ENCODE measurements around the gene SUSD4. TPM values are rescaled to one million over a fixed set of nuclear protein-coding genes. Genes with fewer than 3 reads are reported as not detected.

Gene SUSD4
- total RNA-seq, 2 donors from 2014 or later, result 10.7 to 26.7 TPM

- 89% methylated on average over 6 of the region's 6 CpGs for WGBS
Measured at GRCh38 chr1:223250632-223251015, 113.4 kb downstream of the SUSD4 start.

DNA sequence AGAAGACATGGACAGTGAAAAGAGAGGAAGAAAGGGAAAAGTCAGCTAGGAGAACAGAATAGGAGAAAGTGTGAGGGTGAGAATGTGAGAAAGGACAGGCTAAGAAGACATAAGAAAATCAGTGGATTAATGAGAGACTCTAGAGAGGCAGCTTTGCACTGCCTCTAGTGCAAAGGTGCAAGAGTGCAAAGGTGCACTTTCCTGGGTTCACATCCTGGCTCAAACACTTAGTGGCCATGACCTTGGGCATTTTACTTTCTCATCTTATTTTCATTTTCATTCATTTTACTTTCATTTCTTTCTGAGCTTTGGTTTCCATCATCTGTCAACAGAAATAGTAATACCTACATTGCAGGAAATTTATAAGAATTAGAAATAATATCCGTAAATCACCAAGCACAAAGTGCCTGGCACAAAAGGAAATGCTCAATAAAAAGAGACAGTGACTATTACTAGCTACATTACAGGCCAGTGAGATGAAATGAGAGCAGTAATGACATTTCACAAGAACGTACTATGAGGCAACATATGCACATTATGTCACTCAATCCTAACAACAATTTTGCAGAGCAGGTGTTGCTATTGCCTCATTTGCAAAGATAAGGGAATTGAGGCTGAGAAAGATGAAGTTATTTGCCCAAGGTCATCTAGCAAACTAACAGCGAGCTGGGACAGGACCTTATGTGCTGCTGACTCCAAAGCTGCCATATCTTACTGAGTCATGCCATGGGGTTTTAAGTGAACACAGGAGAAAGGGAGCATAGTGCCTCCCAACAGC, 113.9 kb downstream of the SUSD4 start:
- 89% methylated on average over 3 of the region's 3 CpGs for WGBS
- no peaks in the 10 kb centered on the region for H3K9me3 ChIP-seq
- no peaks in the 10 kb centered on the region for H3K27me3 ChIP-seq (replicated peaks; ENCODE audit: insufficient read depth)
- no peak overlapping the region for H3K27ac ChIP-seq
- no peak for TF ChIP-seq POLR2A (IDR thresholded peaks at IDR 0.05)
- TF ChIP-seq, protein P1, sequence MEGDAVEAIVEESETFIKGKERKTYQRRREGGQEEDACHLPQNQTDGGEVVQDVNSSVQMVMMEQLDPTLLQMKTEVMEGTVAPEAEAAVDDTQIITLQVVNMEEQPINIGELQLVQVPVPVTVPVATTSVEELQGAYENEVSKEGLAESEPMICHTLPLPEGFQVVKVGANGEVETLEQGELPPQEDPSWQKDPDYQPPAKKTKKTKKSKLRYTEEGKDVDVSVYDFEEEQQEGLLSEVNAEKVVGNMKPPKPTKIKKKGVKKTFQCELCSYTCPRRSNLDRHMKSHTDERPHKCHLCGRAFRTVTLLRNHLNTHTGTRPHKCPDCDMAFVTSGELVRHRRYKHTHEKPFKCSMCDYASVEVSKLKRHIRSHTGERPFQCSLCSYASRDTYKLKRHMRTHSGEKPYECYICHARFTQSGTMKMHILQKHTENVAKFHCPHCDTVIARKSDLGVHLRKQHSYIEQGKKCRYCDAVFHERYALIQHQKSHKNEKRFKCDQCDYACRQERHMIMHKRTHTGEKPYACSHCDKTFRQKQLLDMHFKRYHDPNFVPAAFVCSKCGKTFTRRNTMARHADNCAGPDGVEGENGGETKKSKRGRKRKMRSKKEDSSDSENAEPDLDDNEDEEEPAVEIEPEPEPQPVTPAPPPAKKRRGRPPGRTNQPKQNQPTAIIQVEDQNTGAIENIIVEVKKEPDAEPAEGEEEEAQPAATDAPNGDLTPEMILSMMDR (IDR thresholded peaks at IDR 0.05), result no peak
- no peak for TF ChIP-seq POLR2AphosphoS5 (IDR thresholded peaks at IDR 0.05)
- intact Hi-C loops (cut with DNase I), result no loop called here
- no peak overlapping the region for H3K4me3 ChIP-seq
- DNase-seq (ENCODE audit: low spot score), result no peak
- no peaks in the 10 kb centered on the region for H3K4me1 ChIP-seq (replicated peaks)
- no peaks in the 10 kb centered on the region for H3K36me3 ChIP-seq

More at GRCh38 chr1:223250632-223251015, 113.4 kb downstream of the SUSD4 start:
- Histone ChIP-seq H3K9me3 (no peaks in the 10 kb centered on the region), H3K4me3 (no peak overlapping the region), H3K27me3 (replicated peaks; ENCODE audit: insufficient read depth) (no peaks in the 10 kb centered on the region), H3K36me3 (no peaks in the 10 kb centered on the region), H3K27ac (no peak overlapping the region), H3K4me1 (replicated peaks) (no peaks in the 10 kb centered on the region)
- TF ChIP-seq POLR2AphosphoS5 (IDR thresholded peaks at IDR 0.05) (no peak), POLR2A (IDR thresholded peaks at IDR 0.05) (no peak)
- TF ChIP-seq, protein P1 (IDR thresholded peaks at IDR 0.05), result no peak
- intact Hi-C loops (cut with DNase I), result no loop called here
- no peak for DNase-seq (ENCODE audit: low spot score)

GRCh38 chr1:223248770-223249140, 115.2 kb downstream of the SUSD4 start:
- Histone ChIP-seq H3K9me3 (no peaks in the 10 kb centered on the region), H3K4me3 (no peak overlapping the region), H3K36me3 (no peaks in the 10 kb centered on the region), H3K27me3 (replicated peaks; ENCODE audit: insufficient read depth) (no peaks in the 10 kb centered on the region), H3K4me1 (replicated peaks) (no peaks in the 10 kb centered on the region), H3K27ac (no peak overlapping the region)
- intact Hi-C loops (cut with DNase I), result no loop called here
- 88% methylated on average over 6 of the region's 6 CpGs for WGBS
- TF ChIP-seq, protein P1 (IDR thresholded peaks at IDR 0.05), result no peak
- TF ChIP-seq POLR2AphosphoS5 (IDR thresholded peaks at IDR 0.05), result no peak
- no peak for TF ChIP-seq POLR2A (IDR thresholded peaks at IDR 0.05)
- DNase-seq (ENCODE audit: low spot score), result no peak

DNA sequence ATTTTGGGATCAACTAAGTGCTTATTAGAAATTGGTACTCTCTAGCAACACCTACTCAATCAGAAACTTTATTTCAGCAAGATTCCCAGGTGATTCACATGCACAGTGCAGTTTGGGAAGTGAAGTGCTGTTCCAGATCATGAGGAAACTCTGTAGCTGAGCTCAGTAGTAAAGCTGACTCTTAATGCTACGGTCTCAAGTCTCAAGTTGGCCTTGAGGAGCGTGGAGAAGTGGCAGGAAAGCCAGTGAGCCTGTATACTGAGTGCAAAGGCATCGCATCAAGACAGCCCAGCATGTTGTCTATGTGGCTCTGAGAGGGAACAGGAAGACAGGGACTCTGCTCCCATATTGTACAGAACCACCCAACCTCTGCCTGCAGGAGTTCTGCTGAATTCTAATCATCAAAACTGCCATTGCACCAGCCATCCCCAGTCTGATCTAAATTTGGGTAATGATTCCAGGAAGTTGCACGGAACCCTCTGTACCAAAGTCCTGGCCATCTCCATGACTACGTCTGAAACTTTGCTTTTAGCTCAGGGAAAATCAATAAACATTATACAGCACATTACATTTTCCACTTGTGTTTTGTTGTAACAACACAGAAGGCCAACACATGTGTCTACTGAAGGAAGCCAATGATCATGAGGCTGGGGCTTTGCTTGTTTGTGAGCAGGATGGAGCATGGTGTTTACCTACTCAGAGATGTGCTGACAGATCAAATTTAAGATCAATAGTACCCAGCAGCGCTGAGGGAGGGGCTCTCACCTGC, 115.8 kb downstream of the SUSD4 start:
- Histone ChIP-seq H3K4me3 (no peak overlapping the region), H3K27me3 (replicated peaks; ENCODE audit: insufficient read depth) (no peaks in the 10 kb centered on the region), H3K27ac (no peak overlapping the region), H3K9me3 (no peaks in the 10 kb centered on the region), H3K36me3 (no peaks in the 10 kb centered on the region), H3K4me1 (replicated peaks) (no peaks in the 10 kb centered on the region)
- no peak for DNase-seq (ENCODE audit: low spot score)
- 71% methylated on average over 6 of the region's 6 CpGs for WGBS
- TF ChIP-seq POLR2AphosphoS5 (IDR thresholded peaks at IDR 0.05), result no peak
- no peak for TF ChIP-seq POLR2A (IDR thresholded peaks at IDR 0.05)
- TF ChIP-seq, protein P1 (IDR thresholded peaks at IDR 0.05), result no peak
- intact Hi-C loops (cut with DNase I), result no loop called here

All from prostate gland (tissue), 2 donors.